ENCODE measurements around the gene FOXD3. TPM values are rescaled to one million over a fixed set of nuclear protein-coding genes. Genes with fewer than 3 reads are reported as not detected.

FOXD3 gene
- total RNA-seq, 2 donors from 2014 or later: 0.14 to 1.5 TPM

- DNase-seq (ENCODE audit: low spot score) (no peak), ATAC-seq (ENCODE audit: insufficient number of reproducible peaks, low FRiP score, low read depth) (no peak)
- Histone ChIP-seq H3K27me3 (replicated peaks; ENCODE audit: insufficient read depth) (no peaks in the 10 kb centered on the region), H3K27ac (no peak overlapping the region), H3K4me3 (no peak overlapping the region), H3K9me3 (no peaks in the 10 kb centered on the region), H3K36me3 (no peaks in the 10 kb centered on the region), H3K4me1 (ENCODE audit: control insufficient read depth in 1 of 2, low read depth in 2 of 2) (no peaks in the 10 kb centered on the region)
- TF ChIP-seq CTCF (IDR thresholded peaks at IDR 0.05): no peak
Measured at GRCh38 chr1:63305043-63305442, 17.3 kb upstream of the FOXD3 start.

DNA sequence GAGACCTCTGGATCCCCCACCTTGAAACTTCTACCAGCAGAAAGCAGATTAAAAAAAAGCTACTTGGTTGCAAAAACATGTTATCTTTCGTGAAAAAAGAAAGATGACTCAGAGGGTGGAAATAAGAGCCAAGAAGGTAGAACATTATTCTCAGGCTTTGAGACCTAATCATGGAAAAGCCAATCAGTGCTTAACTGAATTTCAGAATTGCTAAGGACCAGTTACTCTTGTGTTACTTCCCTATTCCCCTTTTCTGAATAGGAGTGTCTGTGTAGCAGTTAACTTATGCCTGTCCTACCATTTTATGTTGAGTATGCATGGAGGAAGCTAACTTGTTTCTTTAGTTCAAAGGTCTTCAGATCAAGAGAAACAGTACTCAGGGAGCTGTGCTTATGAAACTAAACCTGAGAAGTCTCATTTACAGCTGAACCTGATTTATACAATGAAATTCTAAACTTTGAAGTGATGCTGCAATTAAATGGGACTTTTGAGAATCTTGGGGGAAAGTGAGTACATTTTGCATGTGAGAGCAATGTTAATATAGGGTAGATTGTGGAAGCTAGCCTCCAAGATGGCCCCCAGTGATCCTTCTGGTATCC, 15.1 kb upstream of the FOXD3 start:
- Histone ChIP-seq H3K4me1 (ENCODE audit: control insufficient read depth in 1 of 2, low read depth in 2 of 2) (no peaks in the 10 kb centered on the region), H3K9me3 (no peaks in the 10 kb centered on the region), H3K27me3 (replicated peaks; ENCODE audit: insufficient read depth) (no peaks in the 10 kb centered on the region), H3K4me3 (no peak overlapping the region), H3K27ac (no peak overlapping the region), H3K36me3 (no peaks in the 10 kb centered on the region)
- DNase-seq (ENCODE audit: low spot score): no peak
- no peak for ATAC-seq (ENCODE audit: insufficient number of reproducible peaks, low FRiP score, low read depth)
- no peak for TF ChIP-seq CTCF (IDR thresholded peaks at IDR 0.05)

- Histone ChIP-seq H3K4me1 (ENCODE audit: control insufficient read depth in 1 of 2, low read depth in 2 of 2) (peaks cover 5 to 12% of the 10 kb centered on the region in 2 donors), H3K4me3 (peak overlapping the region; percentile 64), H3K36me3 (no peaks in the 10 kb centered on the region), H3K27ac (no peak overlapping the region), H3K9me3 (no peaks in the 10 kb centered on the region), H3K27me3 (replicated peaks; ENCODE audit: insufficient read depth) (peaks cover 20% of the 10 kb centered on the region)
- no peak for TF ChIP-seq CTCF (IDR thresholded peaks at IDR 0.05)
- no peak for ATAC-seq (ENCODE audit: insufficient number of reproducible peaks, low FRiP score, low read depth)
- no peak for DNase-seq (ENCODE audit: low spot score)
Measured at GRCh38 chr1:63316598-63316983, 5.8 kb upstream of the FOXD3 start.

DNA sequence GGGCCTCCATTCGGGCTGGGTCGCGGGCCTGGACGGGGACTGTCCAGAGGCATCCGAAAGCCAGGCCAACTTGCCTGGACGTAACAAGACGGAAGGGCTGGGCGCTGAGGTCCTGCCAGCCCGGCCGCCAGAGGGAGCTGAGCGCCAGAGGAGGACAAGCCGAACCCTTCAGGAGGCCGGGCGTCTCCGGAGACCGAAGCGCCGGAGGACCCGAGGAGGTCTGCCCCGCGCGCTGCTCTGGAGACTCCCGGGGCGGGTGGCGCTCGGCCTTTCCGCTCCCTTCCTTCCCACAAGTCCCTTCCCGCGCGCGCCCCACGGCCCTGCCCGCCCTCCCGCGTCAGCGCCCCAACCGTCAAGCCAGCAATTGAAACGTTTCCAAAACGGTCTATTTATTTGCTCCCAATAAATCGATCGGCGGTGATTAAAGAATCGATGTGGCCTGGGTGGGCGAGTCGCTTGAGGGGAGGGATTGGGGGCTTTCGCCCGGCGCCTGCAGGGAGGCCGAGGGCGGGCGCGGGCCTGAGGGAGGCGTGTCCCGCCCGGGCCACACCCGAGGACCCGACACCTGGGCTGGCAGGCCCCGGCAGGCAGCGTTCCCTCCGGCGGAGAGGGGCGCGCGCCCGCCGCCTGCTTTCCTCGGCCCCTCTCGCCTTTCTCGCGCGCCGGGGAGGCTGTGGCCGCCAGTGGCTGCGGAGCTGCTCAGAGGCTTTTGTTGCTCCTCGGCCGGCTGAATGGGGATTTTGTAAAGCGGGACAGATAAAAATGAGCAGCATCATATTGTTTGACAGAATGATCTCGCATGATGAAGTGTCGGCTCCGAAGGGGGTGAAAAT, 5.2 kb upstream of the FOXD3 start:
- no peak for DNase-seq (ENCODE audit: low spot score)
- Histone ChIP-seq H3K27ac (no peak overlapping the region), H3K27me3 (replicated peaks; ENCODE audit: insufficient read depth) (peaks cover 24% of the 10 kb centered on the region), H3K4me1 (ENCODE audit: control insufficient read depth in 1 of 2, low read depth in 2 of 2) (peaks cover 5 to 19% of the 10 kb centered on the region in 2 donors), H3K4me3 (peak overlapping the region; percentile 64), H3K9me3 (no peaks in the 10 kb centered on the region), H3K36me3 (no peaks in the 10 kb centered on the region)
- TF ChIP-seq CTCF (IDR thresholded peaks at IDR 0.05): no peak
- no peak for ATAC-seq (ENCODE audit: insufficient number of reproducible peaks, low FRiP score, low read depth)

DNA sequence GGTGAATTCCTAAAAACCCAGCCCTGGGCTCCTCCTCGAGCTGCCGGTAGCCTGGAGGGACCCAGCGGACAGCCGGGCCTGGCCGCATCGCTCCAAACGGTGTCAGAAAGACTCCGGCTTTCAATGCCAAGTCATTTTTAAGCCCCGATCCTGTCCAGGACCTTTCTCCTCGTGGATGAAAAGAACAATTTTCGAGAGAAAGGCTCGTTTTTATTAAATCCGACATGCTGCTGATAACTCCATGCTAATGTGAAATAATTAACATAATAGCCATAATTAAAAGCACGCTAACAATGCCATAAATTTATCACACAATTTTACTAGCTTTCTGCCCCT, 4.6 kb upstream of the FOXD3 start:
- H3K27ac ChIP-seq: no peak overlapping the region
- peak overlapping the region; percentile 64 for H3K4me3 ChIP-seq
- DNase-seq (ENCODE audit: low spot score): no peak
- peaks cover 5 to 24% of the 10 kb centered on the region in 2 donors for H3K4me1 ChIP-seq (ENCODE audit: control insufficient read depth in 1 of 2, low read depth in 2 of 2)
- H3K9me3 ChIP-seq: no peaks in the 10 kb centered on the region
- ATAC-seq (ENCODE audit: insufficient number of reproducible peaks, low FRiP score, low read depth): no peak
- no peaks in the 10 kb centered on the region for H3K36me3 ChIP-seq
- peaks cover 30% of the 10 kb centered on the region for H3K27me3 ChIP-seq (replicated peaks; ENCODE audit: insufficient read depth)
- no peak for TF ChIP-seq CTCF (IDR thresholded peaks at IDR 0.05)

All from thoracic aorta (tissue), 2 donors.